ENCODE data around the gene HAUS2. TPM values are rescaled to one million over a fixed set of nuclear protein-coding genes. Genes with fewer than 3 reads are reported as not detected.
A peak's percentile ranks its signal among the peaks of the same experiment; 100 is the strongest.

The HAUS2 gene
- total and polyA plus RNA-seq, 7 donors, result 11.1 to 24.6 (median 18.3) TPM

DNA sequence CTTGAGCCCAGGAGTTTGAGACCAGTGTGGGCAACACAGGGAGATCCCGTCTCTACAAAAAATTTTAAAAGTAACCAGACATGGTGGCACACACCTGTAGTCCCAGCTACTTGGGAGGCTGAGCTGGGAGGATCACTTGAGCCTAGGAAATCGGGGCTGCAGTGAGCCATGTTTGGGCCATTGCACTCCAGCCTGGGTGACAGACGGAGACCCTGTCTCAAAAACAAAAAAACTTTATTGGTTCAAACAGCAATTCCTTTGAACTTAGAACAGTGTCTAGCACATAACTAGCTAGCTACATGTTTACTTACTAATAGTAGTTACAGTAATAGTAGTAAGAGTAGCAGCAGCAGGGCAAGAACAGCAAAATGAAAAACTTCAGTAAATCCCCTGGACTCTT is 10.1 kb downstream of the HAUS2 start:
- DNase-seq, result no peak
- 96% methylated on average over 3 of the region's 3 CpGs for WGBS, 2 donors
- Histone ChIP-seq H3K4me3 (no peak overlapping the region), H3K27me3 (no peaks in the 10 kb centered on the region), H3K9me3 (no peaks in the 10 kb centered on the region), H3K4me1 (no peaks in the 10 kb centered on the region), H3K36me3 (peaks cover 5 to 58% (median 18%) of the 10 kb centered on the region in 4 donors), H3K27ac (no peak overlapping the region)
- intact Hi-C loops (cut with DNase I), result no loop called here
- TF ChIP-seq POLR2A (IDR thresholded peaks at IDR 0.05) (no peak), EP300 (IDR thresholded peaks at IDR 0.05) (no peak)
- TF ChIP-seq, protein P1, sequence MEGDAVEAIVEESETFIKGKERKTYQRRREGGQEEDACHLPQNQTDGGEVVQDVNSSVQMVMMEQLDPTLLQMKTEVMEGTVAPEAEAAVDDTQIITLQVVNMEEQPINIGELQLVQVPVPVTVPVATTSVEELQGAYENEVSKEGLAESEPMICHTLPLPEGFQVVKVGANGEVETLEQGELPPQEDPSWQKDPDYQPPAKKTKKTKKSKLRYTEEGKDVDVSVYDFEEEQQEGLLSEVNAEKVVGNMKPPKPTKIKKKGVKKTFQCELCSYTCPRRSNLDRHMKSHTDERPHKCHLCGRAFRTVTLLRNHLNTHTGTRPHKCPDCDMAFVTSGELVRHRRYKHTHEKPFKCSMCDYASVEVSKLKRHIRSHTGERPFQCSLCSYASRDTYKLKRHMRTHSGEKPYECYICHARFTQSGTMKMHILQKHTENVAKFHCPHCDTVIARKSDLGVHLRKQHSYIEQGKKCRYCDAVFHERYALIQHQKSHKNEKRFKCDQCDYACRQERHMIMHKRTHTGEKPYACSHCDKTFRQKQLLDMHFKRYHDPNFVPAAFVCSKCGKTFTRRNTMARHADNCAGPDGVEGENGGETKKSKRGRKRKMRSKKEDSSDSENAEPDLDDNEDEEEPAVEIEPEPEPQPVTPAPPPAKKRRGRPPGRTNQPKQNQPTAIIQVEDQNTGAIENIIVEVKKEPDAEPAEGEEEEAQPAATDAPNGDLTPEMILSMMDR (IDR thresholded peaks at IDR 0.05), result no peak

DNA sequence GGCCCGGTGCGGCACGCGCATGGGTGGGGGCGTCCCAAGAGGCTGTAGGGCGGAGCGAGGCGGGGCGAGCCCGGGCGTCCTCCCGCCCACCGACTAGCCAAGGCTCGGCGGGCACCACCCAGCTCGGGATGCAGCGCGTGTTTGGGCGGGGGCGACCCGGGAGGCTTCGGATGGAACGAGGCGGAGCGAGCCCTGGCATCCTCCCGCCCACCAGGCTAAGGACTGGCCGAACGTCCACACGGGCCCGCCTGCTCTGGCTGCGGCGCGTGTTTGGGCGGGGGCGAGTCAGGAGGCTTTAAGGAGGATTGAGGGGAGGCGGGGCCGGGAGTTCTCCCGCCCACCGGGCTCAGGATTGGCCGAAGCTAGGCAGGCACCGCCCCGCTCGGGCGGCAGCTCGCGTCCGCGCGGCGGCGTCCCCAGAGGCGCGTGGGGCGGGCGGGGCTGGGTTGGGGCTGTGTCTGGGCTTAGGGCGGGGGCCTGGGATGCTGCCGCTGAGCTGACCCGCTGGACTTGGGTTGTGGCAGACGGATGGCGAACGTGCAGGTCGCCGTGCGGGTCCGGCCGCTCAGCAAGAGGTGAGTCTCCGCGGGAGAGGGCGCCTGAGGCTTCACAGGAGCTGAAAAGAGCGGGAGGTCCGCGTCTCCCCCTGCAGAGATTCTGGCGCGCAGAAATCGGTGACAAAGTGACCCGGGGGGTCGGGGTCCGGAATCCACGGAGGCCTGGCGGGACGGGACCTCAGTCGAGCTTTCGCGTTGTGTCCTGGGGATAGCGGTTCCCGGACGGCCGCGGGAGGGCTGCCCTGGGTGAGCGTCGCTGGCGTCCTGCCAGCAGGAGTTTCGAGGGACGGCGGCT is 26.8 kb downstream of the HAUS2 start, which contains the start of gene STARD9:
Gene STARD9 (plus strand): TSS at position 419 of the 852 bp plus-strand sequence. CDS start 110 bp downstream, at position 529.
- peak; percentile 100 for DNase-seq
- H3K27ac ChIP-seq, result peak within 1 kb of the TSS; percentile 95 to 98 (median 97)
- H3K27me3 ChIP-seq, result no peaks in the 10 kb centered on the region
- TF ChIP-seq POLR2A (IDR thresholded peaks at IDR 0.05) (peak; percentile 31 to 64), EP300 (IDR thresholded peaks at IDR 0.05) (peak in 1 of 4 donors; percentile 11), POLR2AphosphoS5 (IDR thresholded peaks at IDR 0.05) (peak; percentile 76 to 91 (median 86))
- TF ChIP-seq, protein P1 (IDR thresholded peaks at IDR 0.05), result no peak
- H3K9me3 ChIP-seq, result no peaks in the 10 kb centered on the region
- intact Hi-C loops (cut with DNase I), result loop anchor here (5.0 kb wide), 1 partner anchor 77 kb away; no protein-coding TSS in a partner anchor
- H3K4me1 ChIP-seq, result peaks cover 0 to 42% (median 38%) of the 10 kb centered on the region in 4 donors
- peak within 1 kb of the TSS; percentile 73 to 97 (median 86) for H3K4me3 ChIP-seq
- 0 to 1% methylated on average over 95 of the region's 95 CpGs for WGBS, 2 donors
- H3K36me3 ChIP-seq, result no peaks in the 10 kb centered on the region

DNA sequence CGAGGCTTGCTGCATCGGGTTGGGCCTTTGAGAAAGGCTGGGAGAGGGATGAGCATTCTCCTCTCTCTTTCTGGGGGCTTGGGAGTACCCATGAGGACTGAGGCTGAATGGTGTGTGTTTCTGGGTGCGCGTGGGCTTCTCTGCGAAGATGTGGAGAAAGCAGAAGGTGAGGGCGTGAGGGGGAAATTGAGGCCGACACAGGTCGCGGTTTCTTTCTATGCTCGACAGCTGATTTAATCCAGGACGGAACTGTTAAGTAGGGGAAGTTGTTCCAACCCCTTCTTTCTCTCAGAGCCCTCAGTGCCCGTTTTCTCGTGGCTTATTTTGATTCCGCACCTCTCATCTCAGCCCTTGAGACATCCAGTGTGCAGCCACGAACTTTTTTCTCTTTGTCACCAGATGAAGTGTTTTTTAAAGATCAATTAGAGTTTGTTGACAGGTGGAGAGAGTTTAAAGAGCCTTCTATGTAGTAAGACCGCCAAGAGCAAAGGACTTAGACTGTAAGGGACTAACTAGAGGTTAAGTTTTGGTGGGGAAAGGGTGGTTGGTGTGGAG is 27.5 kb downstream of the HAUS2 start:
- no peaks in the 10 kb centered on the region for H3K27me3 ChIP-seq
- no peaks in the 10 kb centered on the region for H3K36me3 ChIP-seq
- H3K4me1 ChIP-seq, result peaks cover 0 to 49% (median 45%) of the 10 kb centered on the region in 4 donors
- WGBS, 2 donors, result 12 to 18% methylated on average over 16 of the region's 16 CpGs
- H3K9me3 ChIP-seq, result no peaks in the 10 kb centered on the region
- H3K27ac ChIP-seq, result peak overlapping the region; percentile 95 to 98 (median 97)
- H3K4me3 ChIP-seq, result peak overlapping the region; percentile 73 to 97 (median 86)
- intact Hi-C loops (cut with DNase I), result loop anchor here (5.0 kb wide), 1 partner anchor 76 kb away; no protein-coding TSS in a partner anchor
- TF ChIP-seq POLR2AphosphoS5 (IDR thresholded peaks at IDR 0.05), result no peak
- TF ChIP-seq POLR2A (IDR thresholded peaks at IDR 0.05), result no peak
- no peak for TF ChIP-seq EP300 (IDR thresholded peaks at IDR 0.05)
- TF ChIP-seq, protein P1 (IDR thresholded peaks at IDR 0.05), result no peak
- no peak for DNase-seq

DNA sequence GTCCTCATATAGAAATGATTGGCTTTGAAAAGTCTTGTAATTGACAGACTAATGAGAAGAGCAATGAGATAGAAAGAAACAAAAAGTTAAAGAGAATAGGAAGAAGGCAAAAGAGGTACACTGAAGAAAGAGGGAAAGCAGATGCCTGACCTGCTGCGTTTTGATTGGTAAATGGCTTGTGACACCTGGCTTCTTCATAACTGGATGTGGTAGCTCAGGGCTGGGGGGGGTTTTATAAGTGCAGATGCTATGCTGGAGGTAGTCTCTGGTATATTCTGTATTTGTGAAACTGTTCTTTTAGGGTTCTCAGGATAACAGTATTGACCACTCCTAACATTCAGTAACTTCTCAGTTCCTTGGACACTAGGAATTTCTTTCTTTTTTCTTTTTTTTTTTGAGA is 28.1 kb downstream of the HAUS2 start:
- Histone ChIP-seq H3K9me3 (no peaks in the 10 kb centered on the region), H3K4me3 (peak overlapping the region; percentile 73 to 97 (median 86)), H3K36me3 (no peaks in the 10 kb centered on the region), H3K27me3 (no peaks in the 10 kb centered on the region), H3K4me1 (peaks cover 0 to 53% (median 48%) of the 10 kb centered on the region in 4 donors), H3K27ac (peak overlapping the region; percentile 95 to 98 (median 97))
- TF ChIP-seq POLR2A (IDR thresholded peaks at IDR 0.05), result no peak
- TF ChIP-seq POLR2AphosphoS5 (IDR thresholded peaks at IDR 0.05), result no peak
- TF ChIP-seq, protein P1 (IDR thresholded peaks at IDR 0.05), result no peak
- no peak for TF ChIP-seq EP300 (IDR thresholded peaks at IDR 0.05)
- no peak for DNase-seq
- 61 to 74% methylated on average over 1 of the region's 1 CpG for WGBS, 2 donors
- intact Hi-C loops (cut with DNase I), result loop anchor here (5.0 kb wide), 1 partner anchor 76 kb away; no protein-coding TSS in a partner anchor
